Activated T-helper 9 cell treated with anti-CD3 and anti-CD28 coated beads, Interleukin-2, amount 50 U/mL, for 16 hours (primary cell): ENCODE measurements around the gene CD68.

ENCODE experiments used
- DNase-seq: peaks from one replicate; pipeline ENCODE4 v3.0.0-alpha.2; 2020; ENCODE audit warnings: low read depth

Gene CD68, protein sequence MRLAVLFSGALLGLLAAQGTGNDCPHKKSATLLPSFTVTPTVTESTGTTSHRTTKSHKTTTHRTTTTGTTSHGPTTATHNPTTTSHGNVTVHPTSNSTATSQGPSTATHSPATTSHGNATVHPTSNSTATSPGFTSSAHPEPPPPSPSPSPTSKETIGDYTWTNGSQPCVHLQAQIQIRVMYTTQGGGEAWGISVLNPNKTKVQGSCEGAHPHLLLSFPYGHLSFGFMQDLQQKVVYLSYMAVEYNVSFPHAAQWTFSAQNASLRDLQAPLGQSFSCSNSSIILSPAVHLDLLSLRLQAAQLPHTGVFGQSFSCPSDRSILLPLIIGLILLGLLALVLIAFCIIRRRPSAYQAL

DNA sequence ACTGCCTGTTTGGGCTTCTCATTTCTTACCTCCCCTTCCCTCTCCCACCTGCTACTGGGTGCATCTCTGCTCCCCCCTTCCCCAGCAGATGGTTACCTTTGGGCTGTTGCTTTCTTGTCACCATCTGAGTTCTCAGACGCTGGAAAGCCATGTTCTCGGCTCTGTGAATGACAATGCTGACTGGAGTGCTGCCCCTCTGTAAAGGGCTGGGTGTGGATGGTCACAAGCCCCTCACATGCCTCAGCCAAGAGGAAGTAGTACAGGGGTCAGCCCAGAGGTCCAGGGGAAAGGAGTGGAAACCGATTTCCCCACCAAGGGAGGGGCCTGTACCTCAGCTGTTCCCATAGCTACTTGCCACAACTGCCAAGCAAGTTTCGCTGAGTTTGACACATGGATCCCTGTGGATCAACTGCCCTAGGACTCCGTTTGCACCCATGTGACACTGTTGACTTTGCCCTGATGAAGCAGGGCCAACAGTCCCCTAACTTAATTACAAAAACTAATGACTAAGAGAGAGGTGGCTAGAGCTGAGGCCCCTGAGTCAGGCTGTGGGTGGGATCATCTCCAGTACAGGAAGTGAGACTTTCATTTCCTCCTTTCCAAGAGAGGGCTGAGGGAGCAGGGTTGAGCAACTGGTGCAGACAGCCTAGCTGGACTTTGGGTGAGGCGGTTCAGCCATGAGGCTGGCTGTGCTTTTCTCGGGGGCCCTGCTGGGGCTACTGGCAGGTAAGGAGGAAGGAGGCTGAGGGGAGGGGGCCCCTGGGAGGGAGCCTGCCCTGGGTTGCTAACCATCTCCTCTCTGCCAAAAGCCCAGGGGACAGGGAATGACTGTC lies at the start of gene CD68:
Gene CD68 (plus strand): TSS at position 638 of the 833 bp plus-strand sequence. CDS start 40 bp downstream, at position 678.
- peak; percentile 54 for DNase-seq

DNA sequence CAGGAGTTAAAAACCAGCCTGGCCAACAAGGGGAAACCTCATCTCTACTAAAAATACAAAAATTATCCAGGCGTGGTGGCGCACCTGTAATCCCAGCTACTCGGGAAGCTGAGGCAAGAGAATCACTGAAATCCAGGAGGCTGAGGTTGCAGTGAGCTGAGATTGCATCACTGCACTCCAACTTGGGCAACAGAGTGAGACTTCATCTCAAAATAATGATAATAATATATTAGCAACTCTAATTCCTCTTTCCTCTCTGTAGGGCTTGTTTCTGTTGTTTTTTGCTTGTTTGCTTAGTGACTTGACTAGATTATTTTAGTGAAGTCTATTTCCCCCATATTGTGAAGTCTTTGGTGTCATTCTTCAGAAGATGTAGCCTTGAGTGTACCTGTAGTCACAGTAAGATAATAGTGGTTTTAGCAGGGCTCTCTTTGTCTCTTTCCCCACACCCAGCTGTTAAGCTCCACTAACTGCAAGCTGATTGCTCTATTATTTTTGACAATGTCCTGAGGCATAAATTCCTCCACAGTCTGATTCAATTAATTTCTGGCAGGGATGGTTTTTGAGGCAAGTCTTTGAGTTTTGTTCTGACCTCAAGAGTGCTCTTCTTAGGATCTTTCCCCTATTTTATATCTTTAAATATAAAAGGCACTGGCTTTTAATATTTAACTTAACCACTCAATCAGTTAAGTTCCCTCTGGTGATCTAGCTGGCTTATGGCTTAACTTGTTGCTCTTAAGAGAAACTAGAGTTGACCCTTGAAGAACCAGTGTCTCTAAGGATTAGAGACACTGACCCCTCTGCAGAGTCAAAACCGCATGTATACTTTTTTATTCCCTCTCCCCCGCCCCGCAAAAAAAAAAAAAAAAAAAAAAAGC lies 49.2 kb upstream of the CD68 start:
- no peak for DNase-seq

DNA sequence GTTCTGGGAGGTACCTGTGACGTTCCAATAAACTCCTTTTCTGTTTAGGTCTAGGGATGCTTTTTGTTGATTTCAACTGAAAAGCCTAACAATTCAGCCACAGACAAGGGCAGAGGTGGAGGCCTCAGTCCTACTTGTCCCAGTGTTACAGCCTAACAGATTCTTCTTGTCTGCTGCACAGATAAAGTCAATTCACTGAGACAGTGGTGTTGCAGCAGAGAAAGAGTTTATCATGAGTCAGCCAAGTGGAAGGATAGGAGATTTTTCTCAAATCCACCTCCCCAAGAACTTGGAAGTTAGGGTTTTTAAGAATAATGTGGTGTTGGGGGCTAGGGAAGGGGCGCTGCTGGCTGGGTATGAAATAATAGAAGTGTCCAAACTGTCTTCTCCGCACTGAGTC lies 41.4 kb upstream of the CD68 start:
- DNase-seq: no peak

DNA sequence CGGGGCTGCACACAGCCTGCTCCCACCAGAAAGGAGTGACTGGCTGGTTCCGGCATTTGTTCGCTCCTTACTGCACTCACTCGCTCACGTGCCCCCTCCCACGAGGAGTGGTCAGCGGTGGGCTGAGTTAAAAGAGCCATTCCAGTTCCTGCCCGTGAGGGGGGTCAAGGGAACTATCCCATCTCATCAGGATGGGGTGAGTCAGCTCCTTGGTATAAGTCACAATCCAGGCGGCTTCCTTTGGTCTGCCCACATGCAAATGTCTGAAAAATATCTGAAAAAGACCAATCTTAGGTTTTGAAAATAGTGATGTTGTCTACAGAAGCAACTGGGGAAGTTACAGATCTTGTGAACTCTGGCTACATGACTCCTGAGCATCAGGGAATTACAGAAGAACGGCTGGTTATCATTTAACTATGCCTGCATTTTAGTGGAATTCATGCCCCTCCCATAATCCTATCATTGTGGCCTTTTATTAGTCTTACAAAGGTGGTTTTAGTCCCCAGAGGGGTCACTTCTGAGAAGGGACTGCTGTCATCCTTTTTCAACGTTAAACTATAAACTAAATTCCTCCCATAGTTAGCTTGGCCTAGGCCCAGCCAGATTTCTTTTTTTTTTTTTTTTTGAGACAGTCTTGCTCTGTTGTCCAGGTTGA lies 40.4 kb upstream of the CD68 start:
- DNase-seq: no peak

DNA sequence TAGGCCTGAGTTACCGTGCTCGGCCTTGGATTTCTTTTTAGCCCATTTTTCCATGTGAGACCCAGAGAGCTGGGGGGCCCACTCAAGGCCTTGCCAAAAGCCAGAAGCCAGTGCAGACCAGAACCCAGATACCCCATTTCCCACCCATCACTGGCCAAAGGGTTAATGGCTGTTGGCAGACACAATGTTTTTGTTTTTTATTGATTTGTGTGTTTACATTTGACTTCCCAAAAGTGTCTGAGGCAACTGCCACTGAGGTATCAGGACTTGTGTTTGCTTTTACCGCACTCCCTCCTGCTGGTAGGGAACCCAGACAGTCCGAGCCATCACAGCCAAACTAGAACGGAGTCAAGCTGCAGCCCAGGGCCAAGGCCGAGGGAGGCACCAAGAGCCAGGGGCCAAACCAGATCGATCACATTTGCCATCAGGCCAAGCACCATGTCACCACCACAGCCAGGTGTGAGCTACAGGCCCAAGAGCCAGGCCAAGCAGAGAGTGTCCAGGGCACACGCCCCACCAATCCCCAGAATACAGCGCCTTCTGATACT lies 38.3 kb upstream of the CD68 start:
- no peak for DNase-seq

DNA sequence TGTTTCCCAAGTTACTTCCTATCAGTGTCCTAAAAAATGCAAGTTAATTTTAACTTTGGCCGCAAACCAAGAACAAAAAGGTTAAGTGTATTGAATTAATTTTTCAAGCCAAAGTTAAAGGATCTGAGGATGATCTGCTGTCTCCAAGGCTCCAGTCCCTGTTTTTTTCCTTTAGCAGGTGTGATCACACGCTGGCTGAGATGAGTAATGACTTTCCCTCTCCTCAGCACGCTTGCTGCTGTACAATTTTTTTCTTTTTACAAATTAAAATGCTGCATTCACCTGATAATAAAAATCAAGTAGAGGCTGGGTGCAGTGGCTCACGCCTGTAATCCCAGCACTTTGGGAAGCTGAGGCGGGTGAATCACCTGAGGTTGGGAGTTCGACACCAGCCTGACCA lies 34.5 kb upstream of the CD68 start:
- DNase-seq: no peak

DNA sequence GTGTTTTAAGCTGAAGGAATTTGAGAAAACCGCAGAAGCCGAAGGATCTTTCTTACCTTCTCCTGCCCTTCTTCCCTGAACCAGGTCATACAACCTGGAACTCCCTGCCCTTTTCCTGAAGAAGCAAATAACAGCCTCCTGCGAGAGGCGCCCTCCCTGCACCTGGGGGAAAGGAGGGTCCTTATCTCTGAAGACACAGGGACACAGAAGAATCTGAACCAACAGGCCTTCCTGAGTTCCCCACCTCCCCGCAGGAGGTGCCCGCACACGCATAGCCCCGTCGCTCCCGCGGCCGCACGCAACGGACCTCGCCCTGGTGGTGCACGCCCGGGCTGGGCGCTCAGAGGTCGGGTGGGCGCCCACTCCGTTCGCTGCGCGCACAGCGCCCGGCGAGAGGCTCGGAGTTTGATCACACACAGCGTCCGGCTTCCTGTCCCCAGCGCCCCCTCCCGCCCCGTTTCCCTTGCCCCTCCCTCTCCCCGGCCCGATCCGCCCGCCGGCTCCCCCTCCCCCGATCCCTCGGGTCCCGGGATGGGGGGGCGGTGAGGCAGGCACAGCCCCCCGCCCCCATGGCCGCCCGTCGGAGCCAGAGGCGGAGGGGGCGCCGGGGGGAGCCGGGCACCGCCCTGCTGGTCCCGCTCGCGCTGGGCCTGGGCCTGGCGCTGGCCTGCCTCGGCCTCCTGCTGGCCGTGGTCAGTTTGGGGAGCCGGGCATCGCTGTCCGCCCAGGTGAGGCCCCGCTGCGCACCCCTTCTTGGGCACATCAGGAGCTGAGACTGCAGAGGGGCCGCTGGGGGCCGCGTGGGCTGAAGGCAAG lies 30.6 kb upstream of the CD68 start, which contains the start of gene TNFSF12:
Gene TNFSF12 (plus strand): TSS at position 474 of the 816 bp plus-strand sequence. CDS start 96 bp downstream, at position 570.
- peak; percentile 46 for DNase-seq

DNA sequence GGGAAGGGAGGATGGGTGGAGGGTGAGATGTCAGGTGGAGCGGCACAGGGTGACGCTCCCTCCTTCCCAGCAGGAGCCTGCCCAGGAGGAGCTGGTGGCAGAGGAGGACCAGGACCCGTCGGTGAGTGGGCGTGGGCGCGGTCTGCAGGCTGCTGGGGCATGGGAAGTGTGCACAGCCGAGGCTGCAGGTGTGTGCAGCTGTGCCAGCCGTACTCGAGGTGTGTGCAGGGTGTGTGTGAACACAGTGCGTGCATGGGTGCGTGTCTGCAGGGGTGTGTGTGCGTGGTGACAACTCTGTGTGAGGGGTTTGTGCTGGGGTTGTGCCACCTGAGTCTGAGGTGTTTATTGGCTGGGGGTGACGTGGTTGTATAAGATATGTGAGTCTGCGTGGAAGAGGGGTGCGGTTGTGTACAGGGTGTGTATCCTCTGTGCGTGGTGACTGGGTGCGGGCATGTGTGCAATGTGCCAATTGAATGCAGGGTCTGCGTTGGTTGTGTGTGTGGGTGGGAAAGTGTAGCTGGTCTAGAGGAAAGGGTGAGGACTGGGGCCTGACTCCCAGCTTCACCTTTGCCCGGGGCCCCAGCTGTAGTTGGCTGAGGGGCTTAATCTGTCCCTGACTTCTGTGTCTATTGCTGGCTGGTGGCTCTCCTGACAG lies 29.9 kb upstream of the CD68 start:
- peak; percentile 22 for DNase-seq

DNA sequence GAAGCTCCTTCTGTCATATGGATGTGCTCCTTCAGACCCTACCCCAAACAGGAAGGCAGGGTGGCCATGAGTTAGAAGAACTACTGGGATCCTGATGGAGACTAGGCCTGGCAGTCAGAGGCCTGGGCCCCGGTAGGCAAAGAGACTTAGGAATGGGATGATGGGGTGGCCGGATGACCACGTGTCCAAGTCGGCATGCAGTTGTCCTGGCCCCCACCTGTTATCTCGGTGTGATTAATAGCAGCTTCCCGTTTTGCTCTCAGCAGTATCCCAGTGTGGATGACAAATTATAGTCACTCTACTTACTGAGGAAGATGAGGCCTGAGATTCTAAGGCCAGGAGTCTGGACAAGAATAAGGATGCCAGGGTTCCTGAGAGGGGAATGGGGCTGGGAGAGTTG lies 29.1 kb upstream of the CD68 start:
- DNase-seq: no peak

DNA sequence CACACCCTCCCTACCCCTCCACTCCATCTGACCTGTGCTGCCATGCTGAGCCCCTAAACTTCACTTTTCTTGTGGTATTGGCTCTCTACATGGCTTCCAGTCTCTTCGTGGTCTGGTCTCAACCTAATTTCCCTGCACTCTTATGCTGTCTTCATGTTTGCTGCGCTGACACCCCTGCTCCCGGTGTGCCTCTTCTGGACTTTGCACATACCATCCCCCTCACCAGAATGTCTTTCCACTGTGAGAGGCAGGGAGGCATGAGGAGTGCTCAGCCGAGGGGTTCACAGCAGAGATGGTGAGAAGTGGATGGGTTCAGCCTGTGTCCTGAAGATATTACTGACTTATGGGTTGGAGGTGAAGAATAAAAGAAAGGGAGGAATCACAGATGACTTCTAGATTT lies 28.0 kb upstream of the CD68 start:
- no peak for DNase-seq

DNA sequence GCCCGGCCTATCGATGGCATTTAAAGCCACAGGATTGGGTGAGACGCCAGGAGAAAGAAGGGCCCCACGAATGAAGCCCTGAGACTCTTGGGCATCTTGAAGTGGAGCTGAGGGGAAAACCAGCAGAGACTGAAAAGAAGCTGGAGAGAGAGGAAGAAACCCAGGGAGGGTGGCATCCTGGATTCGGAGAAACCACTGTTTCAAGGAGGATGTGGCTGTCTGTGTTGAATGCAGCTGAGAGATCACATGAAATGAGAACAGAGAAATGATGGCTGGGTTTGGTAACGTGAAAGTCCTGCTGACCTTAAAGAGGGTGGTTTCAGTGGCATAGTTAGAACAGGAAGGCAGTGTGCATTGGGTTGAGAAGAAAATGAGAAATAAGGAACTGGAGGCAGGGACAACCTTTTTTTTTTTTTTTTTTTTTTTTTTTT lies 26.8 kb upstream of the CD68 start:
- no peak for DNase-seq

DNA sequence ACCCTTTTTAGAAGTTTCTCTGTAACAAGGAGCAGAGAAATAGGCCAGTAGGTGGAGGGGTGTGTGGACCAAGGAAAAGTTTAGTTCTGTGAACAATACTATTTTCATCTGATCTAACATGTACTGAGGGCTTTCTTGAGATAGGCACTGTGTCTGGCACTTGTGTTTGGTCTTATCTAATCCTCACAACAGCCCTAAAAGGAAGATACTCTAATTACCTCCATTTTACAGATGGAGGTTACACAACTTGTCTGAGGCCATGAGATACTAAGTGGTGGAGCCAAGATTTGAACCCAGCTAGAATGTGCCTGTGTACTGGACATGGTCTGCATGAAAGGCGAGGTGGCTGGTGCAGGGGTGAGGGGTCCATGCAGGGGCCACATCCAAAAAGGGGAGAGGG lies 26.1 kb upstream of the CD68 start:
- DNase-seq: no peak

DNA sequence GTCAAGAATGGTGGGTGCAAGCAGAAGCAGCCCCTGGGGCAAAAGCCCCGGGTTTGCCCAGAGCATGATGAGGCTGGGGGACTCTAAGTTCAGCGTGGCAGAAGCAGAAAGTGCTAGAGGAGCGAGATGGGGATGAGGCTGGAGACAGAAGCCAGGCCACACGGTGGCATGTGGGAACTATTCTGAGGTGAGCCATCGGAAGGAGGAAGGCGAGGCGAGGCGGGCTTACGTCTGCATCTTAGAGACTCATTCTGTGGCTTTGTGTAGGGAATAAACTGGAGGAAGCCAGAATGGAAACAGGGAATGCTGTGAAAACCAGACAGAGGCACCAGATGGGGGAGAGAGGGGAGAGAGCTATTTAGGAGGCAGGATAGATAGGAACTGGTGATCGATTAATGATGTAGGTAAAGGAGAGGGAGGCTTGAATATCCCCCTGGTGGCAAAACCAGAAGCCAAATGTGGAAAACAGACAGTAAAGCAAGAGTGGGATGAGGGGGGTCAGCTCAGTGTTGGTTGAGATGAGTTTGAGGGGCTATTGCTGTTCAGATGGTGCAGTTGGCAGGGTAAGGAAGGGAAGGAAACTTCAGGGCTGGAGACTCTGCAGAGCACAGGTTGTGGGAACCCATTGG lies 24.0 kb upstream of the CD68 start:
- no peak for DNase-seq

DNA sequence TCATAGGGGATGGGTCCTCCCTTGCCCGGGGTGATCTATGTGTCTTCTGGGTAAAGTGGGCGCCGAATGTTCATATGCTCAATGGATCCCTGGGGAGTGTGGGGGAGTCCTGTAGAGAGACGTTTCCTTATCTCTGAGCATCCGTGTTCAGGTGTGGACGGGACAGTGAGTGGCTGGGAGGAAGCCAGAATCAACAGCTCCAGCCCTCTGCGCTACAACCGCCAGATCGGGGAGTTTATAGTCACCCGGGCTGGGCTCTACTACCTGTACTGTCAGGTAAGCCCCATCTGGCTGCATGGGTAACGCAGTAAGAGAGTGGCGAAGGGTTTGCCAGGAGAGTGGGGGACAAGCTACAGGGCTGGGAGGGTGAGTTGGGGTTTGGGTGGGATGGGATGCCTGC lies 22.8 kb upstream of the CD68 start:
- no peak for DNase-seq

DNA sequence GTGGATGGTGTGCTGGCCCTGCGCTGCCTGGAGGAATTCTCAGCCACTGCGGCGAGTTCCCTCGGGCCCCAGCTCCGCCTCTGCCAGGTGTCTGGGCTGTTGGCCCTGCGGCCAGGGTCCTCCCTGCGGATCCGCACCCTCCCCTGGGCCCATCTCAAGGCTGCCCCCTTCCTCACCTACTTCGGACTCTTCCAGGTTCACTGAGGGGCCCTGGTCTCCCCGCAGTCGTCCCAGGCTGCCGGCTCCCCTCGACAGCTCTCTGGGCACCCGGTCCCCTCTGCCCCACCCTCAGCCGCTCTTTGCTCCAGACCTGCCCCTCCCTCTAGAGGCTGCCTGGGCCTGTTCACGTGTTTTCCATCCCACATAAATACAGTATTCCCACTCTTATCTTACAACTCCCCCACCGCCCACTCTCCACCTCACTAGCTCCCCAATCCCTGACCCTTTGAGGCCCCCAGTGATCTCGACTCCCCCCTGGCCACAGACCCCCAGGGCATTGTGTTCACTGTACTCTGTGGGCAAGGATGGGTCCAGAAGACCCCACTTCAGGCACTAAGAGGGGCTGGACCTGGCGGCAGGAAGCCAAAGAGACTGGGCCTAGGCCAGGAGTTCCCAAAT lies 22.2 kb upstream of the CD68 start:
- no peak for DNase-seq

DNA sequence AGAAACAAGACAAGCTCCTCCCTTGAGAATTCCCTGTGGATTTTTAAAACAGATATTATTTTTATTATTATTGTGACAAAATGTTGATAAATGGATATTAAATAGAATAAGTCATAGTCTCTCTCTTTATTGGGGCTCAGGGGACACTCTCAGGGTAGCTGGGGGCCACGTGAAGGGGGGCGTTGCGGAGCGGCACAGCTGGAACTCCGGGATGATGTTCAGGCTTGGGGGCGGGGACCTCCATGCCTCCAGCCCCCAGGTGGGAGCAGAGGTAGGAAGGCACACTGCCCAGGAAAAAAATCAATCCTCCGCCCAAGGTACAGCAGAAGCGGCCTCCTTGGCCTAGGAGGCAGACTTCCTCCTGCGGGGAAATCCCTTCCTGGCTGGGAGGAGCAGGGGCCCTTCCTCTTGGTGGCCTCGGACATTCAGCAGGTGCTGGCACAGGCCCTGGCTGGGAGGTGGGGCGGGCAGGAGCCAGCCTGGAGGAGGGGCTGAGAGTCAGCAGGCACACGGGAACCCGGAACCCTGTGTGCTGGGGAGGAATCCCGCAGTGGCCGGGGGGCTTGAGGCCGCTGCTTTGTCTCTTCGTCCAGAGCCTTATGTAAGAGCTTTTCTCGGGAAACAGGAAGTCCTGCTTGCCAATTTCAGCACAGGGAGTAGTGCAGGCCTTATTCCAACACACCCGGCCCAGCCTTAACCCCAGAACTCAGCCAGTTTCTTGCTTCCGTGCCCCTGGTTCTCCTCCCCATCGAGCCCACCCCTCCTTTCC lies 21.5 kb upstream of the CD68 start:
- no peak for DNase-seq

DNA sequence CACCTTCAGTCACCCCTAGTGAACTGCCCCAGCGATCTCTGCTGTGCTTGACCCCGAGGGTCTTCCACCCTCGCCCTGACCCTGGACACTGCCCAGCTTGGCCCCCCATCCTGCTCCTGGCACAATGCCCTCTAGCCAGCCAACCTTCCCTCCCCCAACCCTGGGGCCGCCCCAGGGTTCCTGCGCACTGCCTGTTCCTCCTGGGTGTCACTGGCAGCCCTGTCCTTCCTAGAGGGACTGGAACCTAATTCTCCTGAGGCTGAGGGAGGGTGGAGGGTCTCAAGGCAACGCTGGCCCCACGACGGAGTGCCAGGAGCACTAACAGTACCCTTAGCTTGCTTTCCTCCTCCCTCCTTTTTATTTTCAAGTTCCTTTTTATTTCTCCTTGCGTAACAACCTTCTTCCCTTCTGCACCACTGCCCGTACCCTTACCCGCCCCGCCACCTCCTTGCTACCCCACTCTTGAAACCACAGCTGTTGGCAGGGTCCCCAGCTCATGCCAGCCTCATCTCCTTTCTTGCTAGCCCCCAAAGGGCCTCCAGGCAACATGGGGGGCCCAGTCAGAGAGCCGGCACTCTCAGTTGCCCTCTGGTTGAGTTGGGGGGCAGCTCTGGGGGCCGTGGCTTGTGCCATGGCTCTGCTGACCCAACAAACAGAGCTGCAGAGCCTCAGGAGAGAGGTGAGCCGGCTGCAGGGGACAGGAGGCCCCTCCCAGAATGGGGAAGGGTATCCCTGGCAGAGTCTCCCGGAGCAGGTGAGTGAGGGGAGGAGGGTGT lies 20.7 kb upstream of the CD68 start, which contains the start of gene TNFSF13:
Gene TNFSF13 (plus strand): TSS at position 207 of the 776 bp plus-strand sequence. CDS start 290 bp downstream, at position 497.
- no peak for DNase-seq
